K562 (cell line): ENCODE results near the gene LRMDA. TPM values are rescaled to one million over a fixed set of nuclear protein-coding genes. Genes with fewer than 3 reads are reported as not detected.

ENCODE experiments used
- ATAC-seq: fragments of 200-7000 bp; cut with Tn5 transposase; 3 replicates; pipeline ENCODE4 v1.9.1; 2020; ENCODE audit warnings: moderate library complexity
- BruUV-seq: library from RNA; stranded (reverse); fragments of 400-500 nt; replicated peaks from 2 replicates; lab custom pipeline; 2021; lab: Mats Ljungman, UMichigan
- CTCF ChIA-PET: fragments of 300-600 bp; formaldehyde crosslinking; extraction: SDS; loops from one replicate; lab custom pipeline; 2021; ENCODE audit warnings: low intra/inter-chr PET ratio; lab: Yijun Ruan, JAX
- POLR2A ChIA-PET: fragments of 300-600, 350-650 bp; sonication (Branson Sonifier 250); formaldehyde crosslinking; extraction: SDS; loops from one replicate; lab custom pipeline; 2021; ENCODE audit warnings: antibody characterized with exemption, inconsistent platforms; lab: Yijun Ruan, JAX
- DNase-seq, 4 experiments: peaks; one replicate each; pipeline versions ENCODE4 v3.0.0 to v3.0.0-alpha.2; 2011 to 2018; ENCODE audit warnings: low spot score in 3 of 4, mixed read lengths in 3 of 4; ENCODE audit errors: extremely low read depth in 1 of 4
- FAIRE-seq: peaks from 2 replicates; lab custom pipeline; 2011; peaks lifted over from hg19 to GRCh38; lab: Jason Lieb, UNC
- H2AFZ ChIP-seq: 2 replicates; pipeline ENCODE4 v1.6.0; 2011; ENCODE audit warnings: low read depth, low read length, control low read depth, inconsistent platforms
- H3K27ac ChIP-seq: fragments of 200-600 bp; 3 replicates; pipeline ENCODE4 v1.8.0; 2011; ENCODE audit warnings: low read depth, mild to moderate bottlenecking, control low read depth, inconsistent platforms, low read length, moderate library complexity, mixed read lengths; ENCODE audit errors: extremely low read depth
- H3K27me3 ChIP-seq, 2 experiments: fragments of 300-600 bp in 1 of 2; 2 replicates in 1 of 2; 3 replicates in 1 of 2; pipeline versions ENCODE4 v1.6.0 to v1.8.0; 2011; ENCODE audit warnings: inconsistent platforms in 2 of 2, low read length in 2 of 2, mild to moderate bottlenecking in 1 of 2, mixed read lengths in 1 of 2, moderate library complexity in 1 of 2; ENCODE audit not compliant: control insufficient read depth in 2 of 2, insufficient read depth in 2 of 2
- H3K36me3 ChIP-seq: fragments of 300-600 bp; 3 replicates; pipeline ENCODE4 v1.8.0; 2011; ENCODE audit warnings: mild to moderate bottlenecking, low read length, inconsistent platforms; ENCODE audit not compliant: control insufficient read depth, insufficient read depth
- H3K4me1 ChIP-seq, 2 experiments: fragments of 200-600 bp in 1 of 2; replicated peaks in 1 of 2; 2 replicates in 1 of 2; 3 replicates in 1 of 2; pipeline versions ENCODE4 v1.5.1 to v1.8.0; 2011; ENCODE audit warnings: inconsistent platforms in 2 of 2, low read length in 2 of 2, mild to moderate bottlenecking in 1 of 2, mixed read lengths in 1 of 2, moderate library complexity in 1 of 2; ENCODE audit not compliant: control insufficient read depth in 2 of 2, insufficient read depth in 2 of 2
- H3K4me2 ChIP-seq: 2 replicates; pipeline ENCODE4 v1.6.1; 2011; ENCODE audit warnings: low read length, control low read depth, inconsistent platforms, mixed read lengths; ENCODE audit not compliant: insufficient read depth
- H3K4me3 ChIP-seq: fragments of 200-600 bp; sonication (generic), shearing (Covaris generic); 2 replicates; pipeline ENCODE4 v1.5.1; 2016; ENCODE audit warnings: control low read depth, inconsistent platforms
- H3K79me2 ChIP-seq: fragments of 200-600 bp; 3 replicates; pipeline ENCODE4 v1.8.0; 2011; ENCODE audit warnings: low read length, inconsistent platforms; ENCODE audit not compliant: control insufficient read depth, insufficient read depth
- H3K9ac ChIP-seq, 2 experiments: 2 replicates each; pipeline versions ENCODE4 v1.6.0 to v1.6.1; 2011; ENCODE audit warnings: low read depth in 2 of 2, low read length in 2 of 2, control low read depth in 1 of 2, inconsistent platforms in 1 of 2, mild to moderate bottlenecking in 1 of 2, mixed read lengths in 1 of 2; ENCODE audit not compliant: insufficient read depth in 1 of 2
- H3K9me1 ChIP-seq: one replicate; pipeline ENCODE4 v1.6.0; 2011; ENCODE audit warnings: inconsistent platforms, mild to moderate bottlenecking, low read length, moderate library complexity; ENCODE audit not compliant: control insufficient read depth, insufficient read depth
- H3K9me3 ChIP-seq: replicated peaks from 2 replicates; pipeline ENCODE4 v1.5.1; 2011; ENCODE audit warnings: low read depth, low read length, inconsistent platforms; ENCODE audit not compliant: control insufficient read depth, insufficient read depth
- H4K20me1 ChIP-seq: replicated peaks from 2 replicates; pipeline ENCODE4 v1.6.1; 2011; ENCODE audit warnings: low read length, inconsistent platforms, mixed read lengths; ENCODE audit not compliant: control insufficient read depth, insufficient read depth
- KAT7 ChIP-seq: sonication (generic); formaldehyde crosslinking; IDR thresholded peaks from 2 replicates; pipeline ENCODE4 v1.8.0; 2022; ENCODE audit warnings: missing genetic modification reagents, mild to moderate bottlenecking, borderline replicate concordance
- ZBTB7A ChIP-seq: IDR thresholded peaks from 2 replicates; pipeline ENCODE4 v1.6.1; 2011; ENCODE audit warnings: low read depth, mild to moderate bottlenecking, low read length, moderate library complexity, borderline replicate concordance; ENCODE audit not compliant: control insufficient read depth
- WGBS: fragments of 100-300 bp; shearing (Covaris generic); methylation state at CpG from one replicate; pipeline ENCODE4 v1.1.6; 2016; ENCODE audit warnings: low coverage, mixed read lengths; ENCODE audit not compliant: insufficient coverage; ENCODE audit errors: missing lambda C conversion rate; 5-methylcytosine and 5-hydroxymethylcytosine counted together
- in situ Hi-C: fragments of 300-500 bp; cut with MboI; formaldehyde crosslinking; loops from 4 replicates; pipeline ENCODE4 v1.15.0; 2018; ENCODE audit warnings: inconsistent platforms, mixed read lengths
- intact Hi-C: fragments of 100-400 bp; cut with micrococcal nuclease; formaldehyde crosslinking; loops from 2 replicates; pipeline ENCODE4 v1.14.2; 2022
- polyA plus RNA-seq, 8 experiments: library from polyadenylated mRNA; depleted of rRNA in 4 of 8; stranded (reverse) in 5 of 8; unstranded in 3 of 8; fragments of >200 nt; fragmentation: Nextera tagmentation in 2 of 8; fragmentation: Illumina TruSeq in 1 of 8; extraction: Ambion mirVana in 2 of 8; extraction: Trizol in 1 of 8; gene quantifications; 2 replicates each; pipeline versions ENCODE4 v1.2.1 to v1.2.3, GENCODE V29; 2011 to 2014; ENCODE audit warnings: inconsistent platforms in 1 of 8, missing spikeins in 1 of 8
- total RNA-seq, 7 experiments: library from RNA; depleted of rRNA in 6 of 7; stranded (reverse); fragments of >200 nt in 6 of 7; fragmentation: Illumina TruSeq in 2 of 7; extraction: Trizol in 2 of 7; gene quantifications; 2 replicates each; pipeline versions ENCODE4 v1.2.1 to v1.2.3, GENCODE V29; 2011 to 2021; ENCODE audit warnings: low replicate concordance in 1 of 7
- TF ChIP-seq, protein P1 (sequence below): fragments of 450-650 bp; IDR thresholded peaks from 2 replicates; pipeline ENCODE4 v1.6.1; 2016; ENCODE audit warnings: low read depth
- TF ChIP-seq, protein P2 (sequence below): fragments of 450-650 bp; formaldehyde crosslinking; IDR thresholded peaks from 2 replicates; pipeline ENCODE4 v1.4.0; 2020; ENCODE audit warnings: mild to moderate bottlenecking, mixed read lengths
- TF ChIP-seq, protein P3 (sequence below): fragments of 250-450 bp; sonication (Bioruptor Pico); IDR thresholded peaks from 2 replicates; pipeline ENCODE4 v1.4.0; 2020; ENCODE audit warnings: mild to moderate bottlenecking, moderate library complexity
- TF ChIP-seq, protein P4 (sequence below): sonication (generic); formaldehyde crosslinking; IDR thresholded peaks from 2 replicates; pipeline ENCODE4 v1.8.1; 2023; ENCODE audit warnings: mild to moderate bottlenecking, missing genetic modification reagents

The LRMDA gene
- total and polyA plus RNA-seq, 9 of the 15 experiments (the other 6 are each of a cell fraction or from before 2014, with no cell fraction given) = 0.25 TPM; not detected in 8

DNA sequence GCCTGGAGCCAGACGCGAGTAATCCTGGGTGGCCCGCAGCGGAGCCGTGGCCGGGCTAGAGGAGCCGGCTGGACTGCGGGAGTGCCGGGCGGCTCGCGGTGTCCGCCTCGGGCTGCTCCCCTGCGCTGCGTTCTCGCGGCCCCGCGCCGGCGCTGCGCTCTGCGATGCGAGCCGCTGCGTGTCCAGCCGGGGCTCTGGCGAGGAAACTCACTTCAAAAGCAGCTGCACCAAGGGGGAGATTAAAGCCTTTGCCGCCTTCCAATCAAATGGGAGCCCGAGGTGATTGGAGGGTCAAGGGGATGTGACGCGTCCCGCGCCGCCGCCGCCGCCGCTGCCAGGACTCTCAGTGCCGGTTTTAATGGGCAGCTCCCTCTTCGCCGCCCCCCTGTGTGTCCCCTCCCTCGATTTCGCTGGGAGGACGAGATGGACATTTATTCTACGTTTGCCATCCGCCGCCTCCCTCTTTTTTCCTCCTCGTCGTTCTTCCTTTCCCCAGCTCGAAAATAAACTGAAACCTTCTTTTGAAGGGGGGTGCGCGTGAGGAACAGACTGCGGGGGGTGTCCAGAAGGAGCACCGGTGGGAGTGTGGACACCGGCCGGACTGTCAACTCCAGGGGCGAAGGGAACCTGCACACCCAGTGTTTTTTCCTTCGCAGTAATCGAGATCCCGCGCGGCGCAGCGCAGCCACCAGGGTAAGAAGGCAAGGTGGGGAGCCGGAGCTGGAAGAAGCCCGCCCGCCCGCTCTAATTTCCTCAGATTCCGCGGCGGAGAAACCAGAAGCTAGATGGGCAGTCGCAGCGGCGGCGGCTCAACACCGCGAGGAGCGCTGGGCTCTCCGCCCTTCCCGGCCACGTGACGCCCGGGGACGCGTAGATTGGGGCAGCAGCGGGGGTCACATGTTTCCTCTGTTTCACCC, 29.6 kb upstream of the LRMDA start, which contains the start of gene ZNF503:
ZNF503 (minus strand) TSS at position 196 of the 917 bp plus-strand sequence. CDS start 345 bp downstream, outside the sequence.
- ATAC-seq (peak; percentile 87), FAIRE-seq (no peak), DNase-seq (peak; percentile 53 to 73 (median 67))
- no peak within 1 kb of the TSS for H3K27ac ChIP-seq
- H3K9ac ChIP-seq = peak within 1 kb of the TSS in 1 of 2 experiments; percentile 75; a peak in 2 of 4 replicates
- no peaks in the 10 kb centered on the region for H3K9me3 ChIP-seq
- H3K27me3 ChIP-seq = peaks cover 53 to 80% of the 10 kb centered on the region in 2 experiments
- H3K4me1 ChIP-seq = peaks cover 0 to 64% of the 10 kb centered on the region in 2 experiments; a peak in 2 of 5 replicates
- in situ Hi-C loops = no loop called here
- no TSS peak for BruUV-seq
- no peaks in the 10 kb centered on the region for H3K9me1 ChIP-seq
- CTCF ChIA-PET = no interaction called here
- POLR2A ChIA-PET = interaction anchor here (0.6 to 0.9 kb wide), 3 partner anchors 11 to 192 kb away, joined by 3 read pairs; no protein-coding TSS in a partner anchor
- peaks cover 4% of the 10 kb centered on the region; the same call in 1 of the 2 replicates for H4K20me1 ChIP-seq
- 2% methylated on average over 71 of the region's 88 CpGs for WGBS
- H3K79me2 ChIP-seq = no peaks in the 10 kb centered on the region
- no peaks in the 10 kb centered on the region for H3K36me3 ChIP-seq
- no peak within 1 kb of the TSS for H2AFZ ChIP-seq
- peak within 1 kb of the TSS; percentile 33; the same call in 1 of the 2 replicates for H3K4me2 ChIP-seq
- peak within 1 kb of the TSS; percentile 20 for H3K4me3 ChIP-seq
- intact Hi-C loops = loop anchor here (5.0 to 10.0 kb wide), 4 partner anchors 523 to 1583 kb away; no protein-coding TSS in a partner anchor
- TF ChIP-seq, protein P1, sequence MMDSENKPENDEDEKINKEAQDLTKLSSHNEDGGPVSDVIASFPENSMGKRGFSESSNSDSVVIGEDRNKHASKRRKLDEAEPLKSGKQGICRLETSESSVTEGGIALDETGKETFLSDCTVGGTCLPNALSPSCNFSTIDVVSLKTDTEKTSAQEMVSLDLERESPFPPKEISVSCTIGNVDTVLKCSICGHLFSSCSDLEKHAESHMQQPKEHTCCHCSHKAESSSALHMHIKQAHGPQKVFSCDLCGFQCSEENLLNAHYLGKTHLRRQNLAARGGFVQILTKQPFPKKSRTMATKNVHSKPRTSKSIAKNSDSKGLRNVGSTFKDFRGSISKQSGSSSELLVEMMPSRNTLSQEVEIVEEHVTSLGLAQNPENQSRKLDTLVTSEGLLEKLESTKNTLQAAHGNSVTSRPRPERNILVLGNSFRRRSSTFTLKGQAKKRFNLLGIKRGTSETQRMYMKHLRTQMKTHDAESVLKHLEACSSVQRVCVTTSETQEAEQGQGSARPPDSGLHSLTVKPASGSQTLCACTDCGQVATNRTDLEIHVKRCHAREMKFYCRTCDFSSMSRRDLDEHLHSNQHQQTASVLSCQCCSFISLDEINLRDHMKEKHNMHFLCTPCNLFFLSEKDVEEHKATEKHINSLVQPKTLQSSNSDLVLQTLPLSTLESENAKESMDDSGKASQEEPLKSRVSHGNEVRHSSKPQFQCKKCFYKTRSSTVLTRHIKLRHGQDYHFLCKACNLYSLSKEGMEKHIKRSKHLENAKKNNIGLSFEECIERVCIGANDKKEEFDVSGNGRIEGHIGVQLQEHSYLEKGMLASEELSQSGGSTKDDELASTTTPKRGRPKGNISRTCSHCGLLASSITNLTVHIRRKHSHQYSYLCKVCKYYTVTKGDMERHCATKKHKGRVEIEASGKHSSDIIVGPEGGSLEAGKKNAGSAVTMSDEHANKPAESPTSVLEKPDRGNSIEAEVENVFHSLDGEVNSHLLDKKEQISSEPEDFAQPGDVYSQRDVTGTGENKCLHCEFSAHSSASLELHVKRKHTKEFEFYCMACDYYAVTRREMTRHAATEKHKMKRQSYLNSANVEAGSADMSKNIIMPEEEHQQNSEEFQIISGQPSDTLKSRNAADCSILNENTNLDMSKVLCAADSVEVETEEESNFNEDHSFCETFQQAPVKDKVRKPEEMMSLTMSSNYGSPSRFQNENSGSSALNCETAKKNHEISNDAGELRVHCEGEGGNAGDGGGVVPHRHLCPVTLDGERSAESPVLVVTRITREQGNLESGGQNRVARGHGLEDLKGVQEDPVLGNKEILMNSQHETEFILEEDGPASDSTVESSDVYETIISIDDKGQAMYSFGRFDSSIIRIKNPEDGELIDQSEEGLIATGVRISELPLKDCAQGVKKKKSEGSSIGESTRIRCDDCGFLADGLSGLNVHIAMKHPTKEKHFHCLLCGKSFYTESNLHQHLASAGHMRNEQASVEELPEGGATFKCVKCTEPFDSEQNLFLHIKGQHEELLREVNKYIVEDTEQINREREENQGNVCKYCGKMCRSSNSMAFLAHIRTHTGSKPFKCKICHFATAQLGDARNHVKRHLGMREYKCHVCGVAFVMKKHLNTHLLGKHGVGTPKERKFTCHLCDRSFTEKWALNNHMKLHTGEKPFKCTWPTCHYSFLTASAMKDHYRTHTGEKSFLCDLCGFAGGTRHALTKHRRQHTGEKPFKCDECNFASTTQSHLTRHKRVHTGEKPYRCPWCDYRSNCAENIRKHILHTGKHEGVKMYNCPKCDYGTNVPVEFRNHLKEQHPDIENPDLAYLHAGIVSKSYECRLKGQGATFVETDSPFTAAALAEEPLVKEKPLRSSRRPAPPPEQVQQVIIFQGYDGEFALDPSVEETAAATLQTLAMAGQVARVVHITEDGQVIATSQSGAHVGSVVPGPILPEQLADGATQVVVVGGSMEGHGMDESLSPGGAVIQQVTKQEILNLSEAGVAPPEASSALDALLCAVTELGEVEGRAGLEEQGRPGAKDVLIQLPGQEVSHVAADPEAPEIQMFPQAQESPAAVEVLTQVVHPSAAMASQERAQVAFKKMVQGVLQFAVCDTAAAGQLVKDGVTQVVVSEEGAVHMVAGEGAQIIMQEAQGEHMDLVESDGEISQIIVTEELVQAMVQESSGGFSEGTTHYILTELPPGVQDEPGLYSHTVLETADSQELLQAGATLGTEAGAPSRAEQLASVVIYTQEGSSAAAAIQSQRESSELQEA = no peak
- TF ChIP-seq, protein P2, sequence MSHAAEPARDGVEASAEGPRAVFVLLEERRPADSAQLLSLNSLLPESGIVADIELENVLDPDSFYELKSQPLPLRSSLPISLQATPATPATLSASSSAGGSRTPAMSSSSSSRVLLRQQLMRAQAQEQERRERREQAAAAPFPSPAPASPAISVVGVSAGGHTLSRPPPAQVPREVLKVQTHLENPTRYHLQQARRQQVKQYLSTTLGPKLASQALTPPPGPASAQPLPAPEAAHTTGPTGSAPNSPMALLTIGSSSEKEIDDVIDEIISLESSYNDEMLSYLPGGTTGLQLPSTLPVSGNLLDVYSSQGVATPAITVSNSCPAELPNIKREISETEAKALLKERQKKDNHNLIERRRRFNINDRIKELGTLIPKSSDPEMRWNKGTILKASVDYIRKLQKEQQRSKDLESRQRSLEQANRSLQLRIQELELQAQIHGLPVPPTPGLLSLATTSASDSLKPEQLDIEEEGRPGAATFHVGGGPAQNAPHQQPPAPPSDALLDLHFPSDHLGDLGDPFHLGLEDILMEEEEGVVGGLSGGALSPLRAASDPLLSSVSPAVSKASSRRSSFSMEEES (CRISPR knock-in tag) = peak; percentile 66
- TF ChIP-seq KAT7 (CRISPR knock-in tag) (no peak), ZBTB7A (peak; percentile 15; the same call in 1 of the 2 replicates)
- TF ChIP-seq, protein P3, sequence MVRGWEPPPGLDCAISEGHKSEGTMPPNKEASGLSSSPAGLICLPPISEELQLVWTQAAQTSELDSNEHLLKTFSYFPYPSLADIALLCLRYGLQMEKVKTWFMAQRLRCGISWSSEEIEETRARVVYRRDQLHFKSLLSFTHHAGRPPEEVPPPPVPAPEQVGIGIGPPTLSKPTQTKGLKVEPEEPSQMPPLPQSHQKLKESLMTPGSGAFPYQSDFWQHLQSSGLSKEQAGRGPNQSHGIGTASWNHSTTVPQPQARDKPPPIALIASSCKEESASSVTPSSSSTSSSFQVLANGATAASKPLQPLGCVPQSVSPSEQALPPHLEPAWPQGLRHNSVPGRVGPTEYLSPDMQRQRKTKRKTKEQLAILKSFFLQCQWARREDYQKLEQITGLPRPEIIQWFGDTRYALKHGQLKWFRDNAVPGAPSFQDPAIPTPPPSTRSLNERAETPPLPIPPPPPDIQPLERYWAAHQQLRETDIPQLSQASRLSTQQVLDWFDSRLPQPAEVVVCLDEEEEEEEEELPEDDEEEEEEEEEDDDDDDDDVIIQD (CRISPR knock-in tag) = no peak
- TF ChIP-seq, protein P4, sequence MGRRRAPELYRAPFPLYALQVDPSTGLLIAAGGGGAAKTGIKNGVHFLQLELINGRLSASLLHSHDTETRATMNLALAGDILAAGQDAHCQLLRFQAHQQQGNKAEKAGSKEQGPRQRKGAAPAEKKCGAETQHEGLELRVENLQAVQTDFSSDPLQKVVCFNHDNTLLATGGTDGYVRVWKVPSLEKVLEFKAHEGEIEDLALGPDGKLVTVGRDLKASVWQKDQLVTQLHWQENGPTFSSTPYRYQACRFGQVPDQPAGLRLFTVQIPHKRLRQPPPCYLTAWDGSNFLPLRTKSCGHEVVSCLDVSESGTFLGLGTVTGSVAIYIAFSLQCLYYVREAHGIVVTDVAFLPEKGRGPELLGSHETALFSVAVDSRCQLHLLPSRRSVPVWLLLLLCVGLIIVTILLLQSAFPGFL (CRISPR knock-in tag) = no peak
